ENCODE results near the gene USHBP1. TPM values are rescaled to one million over a fixed set of nuclear protein-coding genes. Genes with fewer than 3 reads are reported as not detected.
"Not testable (repeated sequence)": the region's sequence is repeated elsewhere in the genome, so short reads cannot be mapped to it uniquely, and the experiment has no call there.

The USHBP1 gene
- polyA plus RNA-seq, 1 experiment, result not detected

GRCh38 chr19:17282488-17283125, 18.1 kb upstream of the USHBP1 start:
- Histone ChIP-seq H3K27me3 (ENCODE audit: control insufficient read depth, insufficient read depth, low read length) (no peaks in the 10 kb centered on the region), H3K27ac (ENCODE audit: low read depth, low read length) (no peak overlapping the region), H3K4me3 (ENCODE audit: low read depth, low read length) (peak overlapping the region; percentile 53), H3K9me3 (ENCODE audit: control insufficient read depth, insufficient read depth, low read length) (no peaks in the 10 kb centered on the region)
- POLR2A ChIA-PET, result interaction anchor here (0.6 kb wide), 1 partner anchor 217 kb away, joined by 7 read pairs; no protein-coding TSS in a partner anchor
- DNase-seq (ENCODE audit: low read depth, low spot score), result no peak
- CTCF ChIA-PET, result interaction anchor here (0.6 to 2.1 kb wide), 16 partner anchors 9 to 483 kb away, joined by 3 to 13 read pairs (median 4); partner anchors contain the start of genes BABAM1 and USHBP1
- peak; percentile 83 for TF ChIP-seq CTCF (IDR thresholded peaks at IDR 0.05; ENCODE audit: low read depth, low read length)

GRCh38 chr19:17281391-17282304, 17.1 kb upstream of the USHBP1 start, which contains the start of gene ANKLE1:
TSS of gene ANKLE1 (plus strand) at chr19:17281901. CDS start at chr19:17281921, 20 bp downstream.
- no peaks in the 10 kb centered on the region for H3K27me3 ChIP-seq (ENCODE audit: control insufficient read depth, insufficient read depth, low read length)
- H3K4me3 ChIP-seq (ENCODE audit: low read depth, low read length), result peak within 1 kb of the TSS; percentile 53
- H3K27ac ChIP-seq (ENCODE audit: low read depth, low read length), result no peak within 1 kb of the TSS
- POLR2A ChIA-PET, result no interaction called here
- DNase-seq (ENCODE audit: low read depth, low spot score), result no peak
- CTCF ChIA-PET, result interaction anchor here (0.6 to 2.1 kb wide), 16 partner anchors 8 to 484 kb away, joined by 3 to 13 read pairs (median 3); partner anchors contain the start of genes BABAM1 and USHBP1
- no peak for TF ChIP-seq CTCF (IDR thresholded peaks at IDR 0.05; ENCODE audit: low read depth, low read length)
- H3K9me3 ChIP-seq (ENCODE audit: control insufficient read depth, insufficient read depth, low read length), result no peaks in the 10 kb centered on the region

DNA sequence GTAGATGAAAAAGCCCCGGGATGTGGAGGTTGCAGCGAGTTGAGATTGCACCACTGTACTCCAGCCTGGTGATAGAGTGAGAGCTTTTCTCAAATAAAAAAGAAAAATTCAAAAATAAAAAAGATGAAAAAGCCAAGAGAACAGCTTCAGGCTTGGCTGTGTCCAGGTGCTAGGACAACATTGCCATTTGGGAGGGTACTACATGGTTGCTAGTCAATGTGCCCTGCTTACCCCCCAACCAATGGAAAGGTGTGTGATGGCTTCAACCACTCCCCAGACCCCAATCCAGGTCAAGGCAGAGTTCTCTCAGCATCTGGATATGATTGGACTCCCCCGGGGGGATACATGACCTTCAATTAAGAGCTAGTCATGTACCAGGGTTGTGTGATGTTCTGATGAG, 14.9 kb upstream of the USHBP1 start:
- no peak for TF ChIP-seq CTCF (IDR thresholded peaks at IDR 0.05; ENCODE audit: low read depth, low read length)
- Histone ChIP-seq H3K9me3 (ENCODE audit: control insufficient read depth, insufficient read depth, low read length) (no peaks in the 10 kb centered on the region), H3K27me3 (ENCODE audit: control insufficient read depth, insufficient read depth, low read length) (no peaks in the 10 kb centered on the region), H3K27ac (ENCODE audit: low read depth, low read length) (no peak overlapping the region), H3K4me3 (ENCODE audit: low read depth, low read length) (no peak overlapping the region)
- ChIA-PET CTCF (interaction anchor here (0.6 kb wide), 1 partner anchor 17 kb away, joined by 3 read pairs; no protein-coding TSS in a partner anchor), POLR2A (interaction anchor here (0.7 kb wide), 1 partner anchor 12 kb away, joined by 3 read pairs; the partner anchor contains the start of gene BABAM1)
- DNase-seq (ENCODE audit: low read depth, low spot score), result no peak

DNA sequence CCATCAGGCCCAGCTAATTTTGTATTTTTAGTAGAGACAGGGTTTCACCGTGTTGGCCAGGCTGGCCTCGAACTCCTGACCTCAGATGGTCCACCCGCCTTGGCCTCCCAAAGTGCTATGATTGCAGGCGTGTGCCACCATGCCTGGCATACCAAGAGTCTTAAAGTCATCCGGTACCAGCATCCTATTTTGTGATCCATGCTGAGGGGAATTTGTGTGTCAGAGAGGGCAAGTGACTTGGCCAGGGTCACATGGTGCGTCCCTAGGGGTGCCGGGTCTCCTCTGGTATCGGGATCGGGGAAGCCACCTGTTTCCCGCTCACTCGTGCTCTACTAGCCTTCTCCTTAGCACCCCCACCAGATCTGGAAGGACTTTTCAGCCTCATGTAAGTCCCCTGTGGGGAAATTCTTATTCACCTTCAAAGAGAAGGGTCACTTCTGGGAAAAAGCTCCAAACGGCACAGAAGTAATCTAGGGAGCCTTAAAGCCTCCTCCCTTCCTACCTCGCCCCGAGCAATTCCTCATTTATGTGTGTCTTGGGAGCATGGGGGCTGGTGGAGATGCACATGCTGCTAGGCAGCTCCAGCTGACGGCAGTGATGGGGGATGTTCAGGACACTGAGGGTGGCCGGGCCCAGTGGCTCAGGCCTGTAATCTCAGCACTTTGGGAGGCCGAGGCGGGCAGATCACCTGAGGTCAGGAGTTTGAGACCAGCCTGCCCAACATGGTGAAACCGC, 11.1 kb upstream of the USHBP1 start:
- POLR2A ChIA-PET, result no interaction called here
- CTCF ChIA-PET, result interaction anchor here (0.6 kb wide), 1 partner anchor 162 kb away, joined by 4 read pairs; no protein-coding TSS in a partner anchor
- Histone ChIP-seq H3K9me3 (ENCODE audit: control insufficient read depth, insufficient read depth, low read length) (no peaks in the 10 kb centered on the region), H3K27me3 (ENCODE audit: control insufficient read depth, insufficient read depth, low read length) (no peaks in the 10 kb centered on the region), H3K27ac (ENCODE audit: low read depth, low read length) (no peak overlapping the region), H3K4me3 (ENCODE audit: low read depth, low read length) (no peak overlapping the region)
- no peak for DNase-seq (ENCODE audit: low read depth, low spot score)
- TF ChIP-seq CTCF (IDR thresholded peaks at IDR 0.05; ENCODE audit: low read depth, low read length), result no peak

- DNase-seq (ENCODE audit: low read depth, low spot score); POLR2A ChIA-PET; CTCF ChIA-PET; H3K27ac ChIP-seq (ENCODE audit: low read depth, low read length); H3K27me3 ChIP-seq (ENCODE audit: control insufficient read depth, insufficient read depth, low read length); H3K4me3 ChIP-seq (ENCODE audit: low read depth, low read length); H3K9me3 ChIP-seq (ENCODE audit: control insufficient read depth, insufficient read depth, low read length): not testable (repeated sequence)
Measured at GRCh38 chr19:17274892-17275291, 10.3 kb upstream of the USHBP1 start.
